Measurements from ENCODE around the gene DLL4.

DLL4 gene

GRCh38 chr15:40928821-40929659 is at the start of gene DLL4:
TSS of gene DLL4 (plus strand) at chr15:40929340. CDS start at chr15:40929669, 329 bp downstream.
- DNase-seq (ENCODE audit: low read depth) = peak; percentile 88
- TF ChIP-seq MYC (IDR thresholded peaks at IDR 0.05; ENCODE audit: low read depth, low read length) = peak; percentile 54; the same call in 1 of the 2 replicates
- peak; percentile 86 for TF ChIP-seq POLR2A (IDR thresholded peaks at IDR 0.05; ENCODE audit: extremely low read depth, insufficient read length)
- TF ChIP-seq MAX (IDR thresholded peaks at IDR 0.05; ENCODE audit: low read depth, low read length) = peak; percentile 75
- no peak for TF ChIP-seq CTCF (IDR thresholded peaks at IDR 0.05; ENCODE audit: low read depth, low read length)

GRCh38 chr15:40879609-40880008 is 49.5 kb upstream of the DLL4 start:
- no peak for DNase-seq (ENCODE audit: low read depth)
- TF ChIP-seq POLR2A (IDR thresholded peaks at IDR 0.05; ENCODE audit: extremely low read depth, insufficient read length) (no peak), MAX (IDR thresholded peaks at IDR 0.05; ENCODE audit: low read depth, low read length) (no peak), CTCF (IDR thresholded peaks at IDR 0.05; ENCODE audit: low read depth, low read length) (no peak), MYC (IDR thresholded peaks at IDR 0.05; ENCODE audit: low read depth, low read length) (no peak)
- H3K4me3 ChIP-seq (ENCODE audit: low read depth, low read length) = no peak overlapping the region

More at GRCh38 chr15:40928821-40929659, at the start of gene DLL4:
- H3K4me3 ChIP-seq (ENCODE audit: low read depth, low read length) = peak within 1 kb of the TSS; percentile 50

GRCh38 chr15:40881351-40881750 is 47.8 kb upstream of the DLL4 start:
- TF ChIP-seq POLR2A (IDR thresholded peaks at IDR 0.05; ENCODE audit: extremely low read depth, insufficient read length) = no peak
- no peak for DNase-seq (ENCODE audit: low read depth)
- no peak overlapping the region for H3K4me3 ChIP-seq (ENCODE audit: low read depth, low read length)

- no peak overlapping the region for H3K4me3 ChIP-seq (ENCODE audit: low read depth, low read length)
- TF ChIP-seq MYC (IDR thresholded peaks at IDR 0.05; ENCODE audit: low read depth, low read length) (no peak), CTCF (IDR thresholded peaks at IDR 0.05; ENCODE audit: low read depth, low read length) (no peak), POLR2A (IDR thresholded peaks at IDR 0.05; ENCODE audit: extremely low read depth, insufficient read length) (no peak), MAX (IDR thresholded peaks at IDR 0.05; ENCODE audit: low read depth, low read length) (no peak)
- no peak for DNase-seq (ENCODE audit: low read depth)
Observed at GRCh38 chr15:40886586-40886985, 42.6 kb upstream of the DLL4 start.

- H3K4me3 ChIP-seq (ENCODE audit: low read depth, low read length) = no peak overlapping the region
- TF ChIP-seq POLR2A (IDR thresholded peaks at IDR 0.05; ENCODE audit: extremely low read depth, insufficient read length) (no peak), MYC (IDR thresholded peaks at IDR 0.05; ENCODE audit: low read depth, low read length) (no peak), MAX (IDR thresholded peaks at IDR 0.05; ENCODE audit: low read depth, low read length) (no peak), CTCF (IDR thresholded peaks at IDR 0.05; ENCODE audit: low read depth, low read length) (no peak)
- no peak for DNase-seq (ENCODE audit: low read depth)
Observed at GRCh38 chr15:40889112-40889511, 40.0 kb upstream of the DLL4 start.

- TF ChIP-seq CTCF (IDR thresholded peaks at IDR 0.05; ENCODE audit: low read depth, low read length) (no peak), POLR2A (IDR thresholded peaks at IDR 0.05; ENCODE audit: extremely low read depth, insufficient read length) (no peak), MAX (IDR thresholded peaks at IDR 0.05; ENCODE audit: low read depth, low read length) (no peak)
- no peak for DNase-seq (ENCODE audit: low read depth)
- H3K4me3 ChIP-seq (ENCODE audit: low read depth, low read length) = no peak overlapping the region
Observed at GRCh38 chr15:40891138-40891537, 38.0 kb upstream of the DLL4 start.
